ENCODE measurements around the gene EML4. TPM values are rescaled to one million over a fixed set of nuclear protein-coding genes. Genes with fewer than 3 reads are reported as not detected.

Gene EML4
- total and polyA plus RNA-seq, 9 of the 15 experiments (the other 6 are each of a cell fraction or from before 2014, with no cell fraction given), result 14.7 to 48.3 (median 36.5) TPM

DNA sequence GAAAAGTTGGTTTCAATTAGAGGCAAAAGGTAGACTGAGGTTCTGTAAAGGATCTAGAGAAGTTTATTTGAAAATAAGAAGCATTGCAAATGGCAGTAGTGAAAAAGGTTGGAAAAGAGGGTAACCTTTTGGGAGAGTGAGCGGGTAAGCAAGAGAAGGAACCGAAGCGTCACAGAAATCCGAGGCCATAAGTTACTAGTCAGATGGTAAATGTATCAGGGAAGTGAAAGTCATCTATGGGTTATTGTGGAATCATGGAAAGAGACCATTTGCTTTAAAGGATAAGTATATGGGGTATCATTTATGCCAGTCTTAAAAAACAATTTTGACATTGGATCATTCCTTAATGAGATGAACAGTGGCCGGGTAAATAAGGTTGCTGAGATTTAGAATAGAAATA is 30.5 kb downstream of the EML4 start:
- Histone ChIP-seq H3K9me3 (replicated peaks; ENCODE audit: control insufficient read depth, insufficient read depth, low read depth, low read length) (no peaks in the 10 kb centered on the region), H3K4me1 (replicated peaks in 1 of 2; ENCODE audit: control insufficient read depth in 2 of 2, insufficient read depth in 2 of 2, low read length in 2 of 2) (peaks cover 4 to 10% of the 10 kb centered on the region in 2 experiments; a peak in 3 of 5 replicates), H4K20me1 (replicated peaks; ENCODE audit: control insufficient read depth, insufficient read depth, low read length) (no peaks in the 10 kb centered on the region), H3K9me1 (ENCODE audit: control insufficient read depth, insufficient read depth, low read length) (no peaks in the 10 kb centered on the region), H3K36me3 (ENCODE audit: control insufficient read depth, insufficient read depth, low read length) (no peaks in the 10 kb centered on the region), H3K79me2 (ENCODE audit: control insufficient read depth, insufficient read depth, low read length) (peaks cover 17% of the 10 kb centered on the region; the same call in 2 of the 3 replicates), H3K4me2 (ENCODE audit: insufficient read depth, low read length) (no peak overlapping the region), H3K9ac (ENCODE audit: insufficient read depth in 1 of 2, low read depth in 2 of 2, low read length in 2 of 2) (no peak overlapping the region), H3K4me3 (no peak overlapping the region), H3K27ac (ENCODE audit: extremely low read depth, low read depth, low read length) (no peak overlapping the region), H3K27me3 (ENCODE audit: control insufficient read depth in 2 of 2, insufficient read depth in 2 of 2, low read length in 2 of 2) (no peaks in the 10 kb centered on the region), H2AFZ (ENCODE audit: low read depth, low read length) (no peak overlapping the region)
- DNase-seq (ENCODE audit: extremely low read depth in 1 of 4, low spot score in 3 of 4) (no peak), FAIRE-seq (no peak), ATAC-seq (no peak)
- ChIA-PET POLR2A (no interaction called here), CTCF (ENCODE audit: low intra/inter-chr PET ratio) (no interaction called here)
- in situ Hi-C loops (cut with MboI) (loop anchor here (5.0 to 25.0 kb wide), 2 partner anchors 102 to 337 kb away; no protein-coding TSS in a partner anchor), intact Hi-C loops (cut with micrococcal nuclease) (loop anchor here (10.0 kb wide), 1 partner anchor 325 kb away; no protein-coding TSS in a partner anchor)
- no peak for TF ChIP-seq MECOM (CRISPR knock-in tag; IDR thresholded peaks at IDR 0.05)
- TF ChIP-seq, protein P1, sequence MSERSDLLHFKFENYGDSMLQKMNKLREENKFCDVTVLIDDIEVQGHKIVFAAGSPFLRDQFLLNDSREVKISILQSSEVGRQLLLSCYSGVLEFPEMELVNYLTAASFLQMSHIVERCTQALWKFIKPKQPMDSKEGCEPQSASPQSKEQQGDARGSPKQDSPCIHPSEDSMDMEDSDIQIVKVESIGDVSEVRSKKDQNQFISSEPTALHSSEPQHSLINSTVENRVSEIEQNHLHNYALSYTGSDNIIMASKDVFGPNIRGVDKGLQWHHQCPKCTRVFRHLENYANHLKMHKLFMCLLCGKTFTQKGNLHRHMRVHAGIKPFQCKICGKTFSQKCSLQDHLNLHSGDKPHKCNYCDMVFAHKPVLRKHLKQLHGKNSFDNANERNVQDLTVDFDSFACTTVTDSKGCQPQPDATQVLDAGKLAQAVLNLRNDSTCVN (CRISPR knock-in tag; IDR thresholded peaks at IDR 0.05), result no peak
- 90% methylated on average over 5 of the region's 5 CpGs for WGBS (ENCODE audit: insufficient coverage, low coverage, missing lambda C conversion rate)
- BruUV-seq (replicated peaks), result no TSS peak
